ENCODE results near the gene ARSD. TPM values are rescaled to one million over a fixed set of nuclear protein-coding genes. Genes with fewer than 3 reads are reported as not detected.
"Not testable (repeated sequence)": the region's sequence is repeated elsewhere in the genome, so short reads cannot be mapped to it uniquely, and the experiment has no call there.

Gene ARSD
- total RNA-seq, 2 donors from 2014 or later: 4.9 to 15.7 TPM

GRCh38 chrX:2955838-2956237, 26.7 kb upstream of the ARSD start:
- H3K9me3 ChIP-seq (ENCODE audit: control insufficient read depth, low read length): no peaks in the 10 kb centered on the region
- no peak overlapping the region for H3K27ac ChIP-seq (ENCODE audit: low read depth, low read length)
- Mint-ChIP-seq H3K9me3 (no peaks in the 10 kb centered on the region), H3K27ac (peak overlapping the region; percentile 26), H3K36me3 (ENCODE audit: low read depth) (peaks cover 85% of the 10 kb centered on the region), H3K27me3 (ENCODE audit: insufficient read depth) (no peaks in the 10 kb centered on the region), H3K4me1 (peaks cover 6% of the 10 kb centered on the region), H3K4me3 (no peak overlapping the region)
- H3K36me3 ChIP-seq (ENCODE audit: control insufficient read depth, insufficient read depth, low read length): peaks cover 78% of the 10 kb centered on the region
- H3K9ac ChIP-seq (ENCODE audit: extremely low read depth, low read length, poor library complexity, severe bottlenecking): no peak overlapping the region
- 90% methylated on average over 3 of the region's 4 CpGs; no CpG with 5 or more reads in 1 of the 2 experiments for WGBS, 2 experiments (ENCODE audit: insufficient coverage in 1 of 2, insufficient read length in 1 of 2)
- H3K27me3 ChIP-seq (ENCODE audit: control insufficient read depth, insufficient read depth, low read length, poor library complexity, severe bottlenecking): no peaks in the 10 kb centered on the region
- H3K4me1 ChIP-seq (ENCODE audit: control insufficient read depth, insufficient read depth, low read length): no peaks in the 10 kb centered on the region
- no peak for DNase-seq
- TF ChIP-seq, protein P1, sequence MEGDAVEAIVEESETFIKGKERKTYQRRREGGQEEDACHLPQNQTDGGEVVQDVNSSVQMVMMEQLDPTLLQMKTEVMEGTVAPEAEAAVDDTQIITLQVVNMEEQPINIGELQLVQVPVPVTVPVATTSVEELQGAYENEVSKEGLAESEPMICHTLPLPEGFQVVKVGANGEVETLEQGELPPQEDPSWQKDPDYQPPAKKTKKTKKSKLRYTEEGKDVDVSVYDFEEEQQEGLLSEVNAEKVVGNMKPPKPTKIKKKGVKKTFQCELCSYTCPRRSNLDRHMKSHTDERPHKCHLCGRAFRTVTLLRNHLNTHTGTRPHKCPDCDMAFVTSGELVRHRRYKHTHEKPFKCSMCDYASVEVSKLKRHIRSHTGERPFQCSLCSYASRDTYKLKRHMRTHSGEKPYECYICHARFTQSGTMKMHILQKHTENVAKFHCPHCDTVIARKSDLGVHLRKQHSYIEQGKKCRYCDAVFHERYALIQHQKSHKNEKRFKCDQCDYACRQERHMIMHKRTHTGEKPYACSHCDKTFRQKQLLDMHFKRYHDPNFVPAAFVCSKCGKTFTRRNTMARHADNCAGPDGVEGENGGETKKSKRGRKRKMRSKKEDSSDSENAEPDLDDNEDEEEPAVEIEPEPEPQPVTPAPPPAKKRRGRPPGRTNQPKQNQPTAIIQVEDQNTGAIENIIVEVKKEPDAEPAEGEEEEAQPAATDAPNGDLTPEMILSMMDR (conservative IDR thresholded peaks at IDR 0.05): no peak
- H3K4me3 ChIP-seq (ENCODE audit: low read length): no peak overlapping the region

DNA sequence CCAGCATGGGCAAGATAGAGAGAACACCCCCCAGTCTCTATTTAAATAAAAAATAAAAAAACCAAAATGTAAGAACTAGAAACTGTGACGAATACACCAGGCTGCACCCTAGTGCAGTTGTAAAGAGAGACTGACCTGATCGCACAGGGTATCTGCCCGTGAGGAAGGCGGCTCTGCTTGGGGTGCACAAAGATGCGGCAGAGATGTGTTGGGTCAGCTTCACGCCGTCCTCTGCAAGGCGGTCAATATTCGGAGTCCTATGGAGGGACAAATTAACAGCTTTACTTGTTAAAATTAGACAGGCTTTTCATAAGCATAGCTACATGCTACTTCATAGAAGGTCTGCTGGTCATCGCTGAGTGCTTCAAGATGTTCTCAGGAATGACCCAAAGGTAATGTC, 26.1 kb upstream of the ARSD start:
- no peaks in the 10 kb centered on the region for H3K27me3 ChIP-seq (ENCODE audit: control insufficient read depth, insufficient read depth, low read length, poor library complexity, severe bottlenecking)
- H3K9me3 ChIP-seq (ENCODE audit: control insufficient read depth, low read length): no peaks in the 10 kb centered on the region
- Mint-ChIP-seq H3K4me3 (no peak overlapping the region), H3K27ac (peak overlapping the region; percentile 26), H3K4me1 (peaks cover under 1% of the 10 kb centered on the region), H3K9me3 (no peaks in the 10 kb centered on the region), H3K27me3 (ENCODE audit: insufficient read depth) (no peaks in the 10 kb centered on the region), H3K36me3 (ENCODE audit: low read depth) (peaks cover 85% of the 10 kb centered on the region)
- H3K27ac ChIP-seq (ENCODE audit: low read depth, low read length): no peak overlapping the region
- H3K36me3 ChIP-seq (ENCODE audit: control insufficient read depth, insufficient read depth, low read length): peaks cover 78% of the 10 kb centered on the region
- TF ChIP-seq, protein P1 (conservative IDR thresholded peaks at IDR 0.05): no peak
- no peak for DNase-seq
- no peaks in the 10 kb centered on the region for H3K4me1 ChIP-seq (ENCODE audit: control insufficient read depth, insufficient read depth, low read length)
- H3K4me3 ChIP-seq (ENCODE audit: low read length): no peak overlapping the region
- no peak overlapping the region for H3K9ac ChIP-seq (ENCODE audit: extremely low read depth, low read length, poor library complexity, severe bottlenecking)
- WGBS, 2 experiments (ENCODE audit: insufficient coverage in 1 of 2, insufficient read length in 1 of 2): 97 to 100% methylated on average over 7 to 10 of the region's 10 CpGs

DNA sequence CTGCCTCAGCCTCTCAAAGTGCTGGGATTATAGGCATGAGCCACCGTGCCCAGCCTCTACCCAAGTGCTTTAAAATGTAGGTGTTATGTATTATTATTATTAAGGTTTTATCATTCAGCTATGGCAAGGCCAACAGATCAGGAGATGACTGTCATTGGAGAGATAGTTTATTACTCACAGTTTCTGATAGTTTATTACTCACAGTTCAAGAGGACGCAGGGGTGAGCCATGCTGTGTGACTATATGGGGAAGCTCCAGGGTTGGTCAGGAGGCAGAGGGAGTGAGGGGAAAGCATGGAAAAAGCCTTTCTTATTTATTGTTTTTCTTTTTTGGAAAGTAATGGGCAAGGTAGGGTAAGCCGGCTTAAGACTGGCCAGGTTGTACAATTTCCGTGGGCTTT, 25.4 kb upstream of the ARSD start:
- Mint-ChIP-seq H3K27me3 (ENCODE audit: insufficient read depth) (no peaks in the 10 kb centered on the region), H3K4me3 (no peak overlapping the region), H3K27ac (no peak overlapping the region), H3K36me3 (ENCODE audit: low read depth) (peaks cover 89% of the 10 kb centered on the region), H3K4me1 (no peaks in the 10 kb centered on the region), H3K9me3 (no peaks in the 10 kb centered on the region)
- Histone ChIP-seq H3K9ac (ENCODE audit: extremely low read depth, low read length, poor library complexity, severe bottlenecking) (no peak overlapping the region), H3K4me3 (ENCODE audit: low read length) (no peak overlapping the region), H3K27ac (ENCODE audit: low read depth, low read length) (no peak overlapping the region), H3K27me3 (ENCODE audit: control insufficient read depth, insufficient read depth, low read length, poor library complexity, severe bottlenecking) (no peaks in the 10 kb centered on the region), H3K9me3 (ENCODE audit: control insufficient read depth, low read length) (no peaks in the 10 kb centered on the region), H3K4me1 (ENCODE audit: control insufficient read depth, insufficient read depth, low read length) (no peaks in the 10 kb centered on the region), H3K36me3 (ENCODE audit: control insufficient read depth, insufficient read depth, low read length) (peaks cover 82% of the 10 kb centered on the region)
- no peak for DNase-seq
- 98% methylated on average over 4 of the region's 4 CpGs; no CpG with 5 or more reads in 1 of the 2 experiments for WGBS, 2 experiments (ENCODE audit: insufficient coverage in 1 of 2, insufficient read length in 1 of 2)
- TF ChIP-seq, protein P1 (conservative IDR thresholded peaks at IDR 0.05): no peak

GRCh38 chrX:2937942-2938341, 8.8 kb upstream of the ARSD start:
- not testable (repeated sequence) for H3K27ac ChIP-seq (ENCODE audit: low read depth, low read length); DNase-seq; H3K4me3 Mint-ChIP-seq; H3K9me3 ChIP-seq (ENCODE audit: control insufficient read depth, low read length); H3K4me3 ChIP-seq (ENCODE audit: low read length); H3K27ac Mint-ChIP-seq; H3K9ac ChIP-seq (ENCODE audit: extremely low read depth, low read length, poor library complexity, severe bottlenecking); H3K4me1 ChIP-seq (ENCODE audit: control insufficient read depth, insufficient read depth, low read length); H3K27me3 Mint-ChIP-seq (ENCODE audit: insufficient read depth); H3K4me1 Mint-ChIP-seq; H3K9me3 Mint-ChIP-seq; H3K27me3 ChIP-seq (ENCODE audit: control insufficient read depth, insufficient read depth, low read length, poor library complexity, severe bottlenecking)
- H3K36me3 ChIP-seq (ENCODE audit: control insufficient read depth, insufficient read depth, low read length): peaks cover 38% of the 10 kb centered on the region
- peaks cover 85% of the 10 kb centered on the region for H3K36me3 Mint-ChIP-seq (ENCODE audit: low read depth)
- WGBS, 2 experiments (ENCODE audit: insufficient coverage in 1 of 2, insufficient read length in 1 of 2): 93% methylated on average over 17 of the region's 20 CpGs; no CpG with 5 or more reads in 1 of the 2 experiments

Data from endodermal cell (in vitro differentiated cells).